NB4 (cell line): ENCODE data around the gene FBF1.

Experiments
- CTCF ChIP-seq: IDR thresholded peaks from one replicate; pipeline ENCODE4 v1.5.1; 2012; ENCODE audit warnings: low read depth, low read length
- MYC ChIP-seq: IDR thresholded peaks from 2 replicates; pipeline ENCODE4 v1.6.1; 2011; ENCODE audit warnings: low read depth, low read length
- POLR2A ChIP-seq: IDR thresholded peaks from 2 replicates; pipeline ENCODE4 v1.6.1; 2011; ENCODE audit warnings: mild to moderate bottlenecking; ENCODE audit not compliant: insufficient read length; ENCODE audit errors: extremely low read depth
- TF ChIP-seq, protein P1 (sequence below): IDR thresholded peaks from 2 replicates; pipeline ENCODE4 v1.6.1; 2011; ENCODE audit warnings: low read depth, low read length

- TF ChIP-seq CTCF (no peak), POLR2A (no peak), MYC (no peak)
- TF ChIP-seq, protein P1, sequence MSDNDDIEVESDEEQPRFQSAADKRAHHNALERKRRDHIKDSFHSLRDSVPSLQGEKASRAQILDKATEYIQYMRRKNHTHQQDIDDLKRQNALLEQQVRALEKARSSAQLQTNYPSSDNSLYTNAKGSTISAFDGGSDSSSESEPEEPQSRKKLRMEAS = no peak
Observed at GRCh38 chr17:75900691-75901533, 39.9 kb downstream of the FBF1 start.
